SK-N-SH (cell line): Measurements from ENCODE around the gene BBX.

Experiments used
- CTCF ChIP-seq: fragments of 200-600 bp; sonication (generic); IDR thresholded peaks from 2 replicates; pipeline ENCODE4 v1.6.1; 2017; ENCODE audit warnings: antibody characterized with exemption, mild to moderate bottlenecking, moderate library complexity
- FOXM1 ChIP-seq: IDR thresholded peaks from 2 replicates; pipeline ENCODE4 v1.4.0; 2012; ENCODE audit warnings: low read depth, mild to moderate bottlenecking
- RAD21 ChIP-seq: IDR thresholded peaks from 2 replicates; pipeline ENCODE4 v1.6.1; 2012; ENCODE audit warnings: mild to moderate bottlenecking, low read length
- REST ChIP-seq: IDR thresholded peaks from 2 replicates; pipeline ENCODE4 v1.6.1; 2012; ENCODE audit warnings: mild to moderate bottlenecking, low read depth, low read length, moderate library complexity
- RFX5 ChIP-seq: IDR thresholded peaks from 2 replicates; pipeline ENCODE4 v1.6.1; 2012; ENCODE audit warnings: mild to moderate bottlenecking, improper control_type of control experiment, low read length
- ZBTB33 ChIP-seq: IDR thresholded peaks from 2 replicates; pipeline ENCODE4 v1.4.0; 2012; ENCODE audit warnings: low read depth, borderline replicate concordance

- TF ChIP-seq FOXM1 (no peak), RFX5 (no peak), CTCF (no peak), RAD21 (no peak), ZBTB33 (no peak), REST (no peak)
Measured at GRCh38 chr3:107796791-107797190, 274.0 kb downstream of the BBX start.
